Neural cell (in vitro differentiated cells): ENCODE measurements around the gene KIF20B. TPM values are rescaled to one million over a fixed set of nuclear protein-coding genes. Genes with fewer than 3 reads are reported as not detected.

Experiments used
- H2AFZ ChIP-seq: fragments of 200-600, 300-800 bp; sonication (generic), shearing (Covaris generic); 2 replicates; pipeline ENCODE4 v1.6.0; 2014; ENCODE audit warnings: low read depth, mild to moderate bottlenecking, antibody characterized with exemption, low read length, moderate library complexity
- H3F3A ChIP-seq: fragments of 200-600 bp; shearing (Covaris generic); 2 replicates; pipeline ENCODE4 v1.6.1; 2016; ENCODE audit warnings: mild to moderate bottlenecking, moderate library complexity, mixed read lengths, antibody characterized with exemption, low read length; ENCODE audit not compliant: insufficient read depth, poor library complexity, severe bottlenecking
- H3K27ac ChIP-seq: fragments of 200-600, 300-800 bp; sonication (generic), shearing (Covaris generic); 2 replicates; pipeline ENCODE4 v1.5.1; 2014; ENCODE audit warnings: mild to moderate bottlenecking, low read length, moderate library complexity
- H3K27me3 ChIP-seq: fragments of 300-800, 200-600 bp; sonication (generic), shearing (Covaris generic); 2 replicates; pipeline ENCODE4 v1.6.0; 2014; ENCODE audit warnings: mild to moderate bottlenecking, low read depth, low read length, moderate library complexity; ENCODE audit not compliant: insufficient read depth
- H3K36me3 ChIP-seq: fragments of 300-800, 200-600 bp; sonication (generic), shearing (Covaris generic); 2 replicates; pipeline ENCODE4 v1.5.1; 2014; ENCODE audit warnings: mild to moderate bottlenecking, antibody characterized with exemption, low read length, moderate library complexity; ENCODE audit not compliant: insufficient read depth
- H3K4me2 ChIP-seq: fragments of 300-800, 200-600 bp; sonication (generic), shearing (Covaris generic); 2 replicates; pipeline ENCODE4 v1.6.0; 2014; ENCODE audit warnings: mild to moderate bottlenecking, low read length
- H3K4me3 ChIP-seq: fragments of 300-800, 200-600 bp; sonication (generic), shearing (Covaris generic); 2 replicates; pipeline ENCODE4 v1.5.1; 2014; ENCODE audit warnings: mild to moderate bottlenecking, low read length, moderate library complexity
- H3K79me2 ChIP-seq: fragments of 200-600 bp; shearing (Covaris generic); replicated peaks from 2 replicates; pipeline ENCODE4 v1.6.0; 2014; ENCODE audit warnings: mild to moderate bottlenecking, low read length, moderate library complexity; ENCODE audit not compliant: insufficient read depth
- H3K9ac ChIP-seq: fragments of 300-800, 200-600 bp; sonication (generic), shearing (Covaris generic); 2 replicates; pipeline ENCODE4 v1.6.1; 2016; ENCODE audit warnings: mild to moderate bottlenecking, low read length, mixed read lengths
- H3K9me2 ChIP-seq: fragments of 200-600 bp; shearing (Covaris generic); 2 replicates; pipeline ENCODE4 v1.6.1; 2016; ENCODE audit warnings: mild to moderate bottlenecking, low read length, mixed read lengths; ENCODE audit not compliant: insufficient read depth
- H3K9me3 ChIP-seq: fragments of 200-600, 300-800 bp; sonication (generic), shearing (Covaris generic); 2 replicates; pipeline ENCODE4 v1.6.1; 2016; ENCODE audit warnings: mild to moderate bottlenecking, mixed run types, low read length, moderate library complexity, mixed read lengths
- H4K20me1 ChIP-seq: fragments of 200-600 bp; shearing (Covaris generic); 2 replicates; pipeline ENCODE4 v1.6.1; 2016; ENCODE audit warnings: mild to moderate bottlenecking, mixed run types; ENCODE audit not compliant: insufficient read depth
- CTCF ChIP-seq: fragments of 450-650 bp; IDR thresholded peaks from 2 replicates; pipeline ENCODE4 v1.5.1; 2014; ENCODE audit warnings: antibody characterized with exemption, mild to moderate bottlenecking, moderate library complexity; ENCODE audit not compliant: poor library complexity, severe bottlenecking
- EP300 ChIP-seq: fragments of 450-650 bp; conservative IDR thresholded peaks from 2 replicates; pipeline ENCODE4 v1.6.1; 2014; ENCODE audit warnings: antibody characterized with exemption, mild to moderate bottlenecking, moderate library complexity; ENCODE audit not compliant: poor library complexity, severe bottlenecking
- EZH2 ChIP-seq: fragments of 200-600, 300-800 bp; shearing (Covaris generic), sonication (generic); IDR thresholded peaks from 2 replicates; pipeline ENCODE4 v1.6.1; 2014; ENCODE audit warnings: antibody characterized with exemption, low read length, borderline replicate concordance, mild to moderate bottlenecking; ENCODE audit not compliant: insufficient read depth, poor library complexity, severe bottlenecking
- MXI1 ChIP-seq: fragments of 450-650 bp; conservative IDR thresholded peaks from 2 replicates; pipeline ENCODE4 v1.6.1; 2014; ENCODE audit warnings: antibody characterized with exemption, mild to moderate bottlenecking; ENCODE audit not compliant: poor library complexity, severe bottlenecking
- POLR2AphosphoS5 ChIP-seq: IDR thresholded peaks from 2 replicates; pipeline ENCODE4 v1.6.1; 2012
- RAD21 ChIP-seq: fragments of 450-650 bp; conservative IDR thresholded peaks from 2 replicates; pipeline ENCODE4 v1.6.1; 2014; ENCODE audit warnings: antibody characterized with exemption, mild to moderate bottlenecking, moderate library complexity
- REST ChIP-seq: IDR thresholded peaks from 2 replicates; pipeline ENCODE4 v1.6.1; 2012; ENCODE audit warnings: borderline replicate concordance
- SMC3 ChIP-seq: fragments of 450-650 bp; conservative IDR thresholded peaks from 2 replicates; pipeline ENCODE4 v1.6.1; 2014; ENCODE audit warnings: antibody characterized with exemption, mild to moderate bottlenecking, moderate library complexity; ENCODE audit not compliant: poor library complexity
- TAF1 ChIP-seq: IDR thresholded peaks from 2 replicates; pipeline ENCODE4 v1.6.1; 2012; ENCODE audit warnings: low read depth
- polyA plus RNA-seq: library from polyadenylated mRNA; depleted of rRNA; stranded (reverse); fragments of >200 nt; gene quantifications from 2 replicates; pipeline ENCODE4 v1.2.3, GENCODE V29; 2014

The KIF20B gene
- polyA plus RNA-seq, 1 donor from 2014 or later = 3.9 TPM

- no peaks in the 10 kb centered on the region for H3K9me3 ChIP-seq
- TF ChIP-seq REST (no peak), EZH2 (no peak), TAF1 (no peak), RAD21 (no peak), EP300 (no peak), SMC3 (no peak), CTCF (no peak), MXI1 (no peak), POLR2AphosphoS5 (no peak)
- H2AFZ ChIP-seq = no peak overlapping the region
- H3K9ac ChIP-seq = no peak overlapping the region
- H3K4me2 ChIP-seq = no peak overlapping the region
- no peaks in the 10 kb centered on the region for H3K27me3 ChIP-seq
- no peaks in the 10 kb centered on the region for H4K20me1 ChIP-seq
- H3K9me2 ChIP-seq = no peaks in the 10 kb centered on the region
- H3K79me2 ChIP-seq = peaks cover 43% of the 10 kb centered on the region
- H3K27ac ChIP-seq = no peak overlapping the region
- no peak overlapping the region for H3K4me3 ChIP-seq
- H3F3A ChIP-seq = no peaks in the 10 kb centered on the region
- H3K36me3 ChIP-seq = no peaks in the 10 kb centered on the region
Observed at GRCh38 chr10:89705466-89705865, 4.1 kb downstream of the KIF20B start.

GRCh38 chr10:89706011-89706410 lies 4.6 kb downstream of the KIF20B start:
- H3K27me3 ChIP-seq = no peaks in the 10 kb centered on the region
- peaks cover 43% of the 10 kb centered on the region for H3K79me2 ChIP-seq
- H3K36me3 ChIP-seq = no peaks in the 10 kb centered on the region
- no peak overlapping the region for H3K9ac ChIP-seq
- no peaks in the 10 kb centered on the region for H3K9me3 ChIP-seq
- no peak overlapping the region for H3K4me3 ChIP-seq
- H3K4me2 ChIP-seq = no peak overlapping the region
- H3K9me2 ChIP-seq = no peaks in the 10 kb centered on the region
- TF ChIP-seq RAD21 (no peak), MXI1 (no peak), TAF1 (no peak), EZH2 (no peak), SMC3 (no peak), EP300 (no peak)
- H2AFZ ChIP-seq = no peak overlapping the region
- no peak overlapping the region for H3K27ac ChIP-seq
- H3F3A ChIP-seq = no peaks in the 10 kb centered on the region
- no peaks in the 10 kb centered on the region for H4K20me1 ChIP-seq
